GM19099 (cell line): ENCODE results near the gene EIPR1.

Experiments used
- POLR2A ChIP-seq: IDR thresholded peaks from 3 replicates; pipeline ENCODE4 v1.6.1; 2011; ENCODE audit warnings: low read depth; ENCODE audit not compliant: insufficient read length; ENCODE audit errors: extremely low read depth

The EIPR1 gene

GRCh38 chr2:3264010-3264744 lies 113.4 kb downstream of the EIPR1 start:
- no peak for TF ChIP-seq POLR2A

GRCh38 chr2:3263487-3263886 lies 114.1 kb downstream of the EIPR1 start:
- no peak for TF ChIP-seq POLR2A

GRCh38 chr2:3262437-3263388 lies 114.9 kb downstream of the EIPR1 start:
- TF ChIP-seq POLR2A, result no peak

- TF ChIP-seq POLR2A, result no peak
Measured at GRCh38 chr2:3261511-3261910, 116.1 kb downstream of the EIPR1 start.

GRCh38 chr2:3260959-3261358 lies 116.7 kb downstream of the EIPR1 start:
- no peak for TF ChIP-seq POLR2A

GRCh38 chr2:3257826-3258225 lies 119.8 kb downstream of the EIPR1 start:
- no peak for TF ChIP-seq POLR2A

GRCh38 chr2:3257166-3257565 lies 120.5 kb downstream of the EIPR1 start:
- TF ChIP-seq POLR2A, result no peak

- no peak for TF ChIP-seq POLR2A
Measured at GRCh38 chr2:3256605-3257004, 121.0 kb downstream of the EIPR1 start.

GRCh38 chr2:3256157-3256556 lies 121.5 kb downstream of the EIPR1 start:
- no peak for TF ChIP-seq POLR2A

- no peak for TF ChIP-seq POLR2A
Measured at GRCh38 chr2:3254442-3254941, 123.1 kb downstream of the EIPR1 start.

GRCh38 chr2:3253913-3254441 lies 123.6 kb downstream of the EIPR1 start:
- TF ChIP-seq POLR2A, result no peak

- no peak for TF ChIP-seq POLR2A
Measured at GRCh38 chr2:3251946-3252345, 125.7 kb downstream of the EIPR1 start.

- no peak for TF ChIP-seq POLR2A
Measured at GRCh38 chr2:3249476-3249962, 128.1 kb downstream of the EIPR1 start.

GRCh38 chr2:3248754-3249475 lies 128.7 kb downstream of the EIPR1 start:
- TF ChIP-seq POLR2A, result no peak
